ENCODE data around the gene ATP6V0D1. TPM values are rescaled to one million over a fixed set of nuclear protein-coding genes. Genes with fewer than 3 reads are reported as not detected.

The ATP6V0D1 gene
- polyA plus RNA-seq, 1 donor: 93.1 TPM

GRCh38 chr16:67445441-67445912 is 35.5 kb downstream of the ATP6V0D1 start:
- H3K4me3 ChIP-seq (ENCODE audit: low read length): no peak overlapping the region
- H3K4me1 ChIP-seq (ENCODE audit: control insufficient read depth, insufficient read depth, low read length): peaks cover 46% of the 10 kb centered on the region
- H3K27me3 ChIP-seq (ENCODE audit: control insufficient read depth, insufficient read depth, low read length): no peaks in the 10 kb centered on the region
- H3K36me3 ChIP-seq (ENCODE audit: control insufficient read depth, insufficient read depth, low read length): peaks cover 52% of the 10 kb centered on the region
- no peak for DNase-seq
- WGBS (ENCODE audit: insufficient coverage, low lambda C conversion rate): no CpG with 5 or more reads among the region's 3 CpGs
- peaks cover 4% of the 10 kb centered on the region for H3K9me3 ChIP-seq (ENCODE audit: control insufficient read depth, low read depth, low read length)
- no peak overlapping the region for H3K27ac ChIP-seq (ENCODE audit: low read length)

GRCh38 chr16:67445126-67445426 is 35.9 kb downstream of the ATP6V0D1 start:
- no CpG with 5 or more reads among the region's 7 CpGs for WGBS (ENCODE audit: insufficient coverage, low lambda C conversion rate)
- H3K4me3 ChIP-seq (ENCODE audit: low read length): no peak overlapping the region
- peaks cover 46% of the 10 kb centered on the region for H3K4me1 ChIP-seq (ENCODE audit: control insufficient read depth, insufficient read depth, low read length)
- H3K27me3 ChIP-seq (ENCODE audit: control insufficient read depth, insufficient read depth, low read length): no peaks in the 10 kb centered on the region
- H3K36me3 ChIP-seq (ENCODE audit: control insufficient read depth, insufficient read depth, low read length): peaks cover 53% of the 10 kb centered on the region
- no peak for DNase-seq
- H3K27ac ChIP-seq (ENCODE audit: low read length): no peak overlapping the region
- H3K9me3 ChIP-seq (ENCODE audit: control insufficient read depth, low read depth, low read length): peaks cover 4% of the 10 kb centered on the region

GRCh38 chr16:67444259-67445125 is 36.5 kb downstream of the ATP6V0D1 start:
- peaks cover 56% of the 10 kb centered on the region for H3K36me3 ChIP-seq (ENCODE audit: control insufficient read depth, insufficient read depth, low read length)
- DNase-seq: no peak
- H3K27ac ChIP-seq (ENCODE audit: low read length): no peak overlapping the region
- no peaks in the 10 kb centered on the region for H3K27me3 ChIP-seq (ENCODE audit: control insufficient read depth, insufficient read depth, low read length)
- WGBS (ENCODE audit: insufficient coverage, low lambda C conversion rate): 80% methylated on average over 2 of the region's 22 CpGs
- peaks cover 4% of the 10 kb centered on the region for H3K9me3 ChIP-seq (ENCODE audit: control insufficient read depth, low read depth, low read length)
- H3K4me1 ChIP-seq (ENCODE audit: control insufficient read depth, insufficient read depth, low read length): peaks cover 44% of the 10 kb centered on the region
- no peak overlapping the region for H3K4me3 ChIP-seq (ENCODE audit: low read length)

GRCh38 chr16:67443265-67443664 is 37.7 kb downstream of the ATP6V0D1 start:
- no peak for DNase-seq
- Histone ChIP-seq H3K36me3 (ENCODE audit: control insufficient read depth, insufficient read depth, low read length) (peaks cover 64% of the 10 kb centered on the region), H3K27ac (ENCODE audit: low read length) (no peak overlapping the region)

GRCh38 chr16:67442581-67443255 is 38.2 kb downstream of the ATP6V0D1 start:
- H3K27me3 ChIP-seq (ENCODE audit: control insufficient read depth, insufficient read depth, low read length): no peaks in the 10 kb centered on the region
- no peak overlapping the region for H3K27ac ChIP-seq (ENCODE audit: low read length)
- peaks cover 27% of the 10 kb centered on the region for H3K4me1 ChIP-seq (ENCODE audit: control insufficient read depth, insufficient read depth, low read length)
- H3K9me3 ChIP-seq (ENCODE audit: control insufficient read depth, low read depth, low read length): peaks cover 4% of the 10 kb centered on the region
- H3K4me3 ChIP-seq (ENCODE audit: low read length): no peak overlapping the region
- no CpG with 5 or more reads among the region's 13 CpGs for WGBS (ENCODE audit: insufficient coverage, low lambda C conversion rate)
- H3K36me3 ChIP-seq (ENCODE audit: control insufficient read depth, insufficient read depth, low read length): peaks cover 68% of the 10 kb centered on the region
- DNase-seq: no peak

More at GRCh38 chr16:67443265-67443664, 37.7 kb downstream of the ATP6V0D1 start:
- H3K4me3 ChIP-seq (ENCODE audit: low read length): no peak overlapping the region
- peaks cover 32% of the 10 kb centered on the region for H3K4me1 ChIP-seq (ENCODE audit: control insufficient read depth, insufficient read depth, low read length)
- H3K27me3 ChIP-seq (ENCODE audit: control insufficient read depth, insufficient read depth, low read length): no peaks in the 10 kb centered on the region
- no CpG with 5 or more reads among the region's 6 CpGs for WGBS (ENCODE audit: insufficient coverage, low lambda C conversion rate)
- H3K9me3 ChIP-seq (ENCODE audit: control insufficient read depth, low read depth, low read length): peaks cover 4% of the 10 kb centered on the region

- H3K36me3 ChIP-seq (ENCODE audit: control insufficient read depth, insufficient read depth, low read length): peaks cover 70% of the 10 kb centered on the region
These were observed 39.0 kb downstream of the ATP6V0D1 start for GRCh38 chr16:67441907-67442306.

GRCh38 chr16:67441271-67441753 is 39.6 kb downstream of the ATP6V0D1 start:
- Histone ChIP-seq H3K4me3 (ENCODE audit: low read length) (no peak overlapping the region), H3K27me3 (ENCODE audit: control insufficient read depth, insufficient read depth, low read length) (no peaks in the 10 kb centered on the region), H3K36me3 (ENCODE audit: control insufficient read depth, insufficient read depth, low read length) (peaks cover 74% of the 10 kb centered on the region), H3K4me1 (ENCODE audit: control insufficient read depth, insufficient read depth, low read length) (peaks cover 14% of the 10 kb centered on the region), H3K27ac (ENCODE audit: low read length) (no peak overlapping the region), H3K9me3 (ENCODE audit: control insufficient read depth, low read depth, low read length) (no peaks in the 10 kb centered on the region)
- no peak for DNase-seq
- WGBS (ENCODE audit: insufficient coverage, low lambda C conversion rate): no CpG with 5 or more reads among the region's 17 CpGs

More at GRCh38 chr16:67441907-67442306, 39.0 kb downstream of the ATP6V0D1 start:
- no CpG with 5 or more reads among the region's 5 CpGs for WGBS (ENCODE audit: insufficient coverage, low lambda C conversion rate)
- H3K27me3 ChIP-seq (ENCODE audit: control insufficient read depth, insufficient read depth, low read length): no peaks in the 10 kb centered on the region
- H3K4me1 ChIP-seq (ENCODE audit: control insufficient read depth, insufficient read depth, low read length): peaks cover 20% of the 10 kb centered on the region
- no peaks in the 10 kb centered on the region for H3K9me3 ChIP-seq (ENCODE audit: control insufficient read depth, low read depth, low read length)
- H3K4me3 ChIP-seq (ENCODE audit: low read length): no peak overlapping the region
- no peak for DNase-seq
- H3K27ac ChIP-seq (ENCODE audit: low read length): no peak overlapping the region

- no peaks in the 10 kb centered on the region for H3K9me3 ChIP-seq (ENCODE audit: control insufficient read depth, low read depth, low read length)
- no peaks in the 10 kb centered on the region for H3K27me3 ChIP-seq (ENCODE audit: control insufficient read depth, insufficient read depth, low read length)
- H3K36me3 ChIP-seq (ENCODE audit: control insufficient read depth, insufficient read depth, low read length): peaks cover 62% of the 10 kb centered on the region
- no CpG with 5 or more reads among the region's 19 CpGs for WGBS (ENCODE audit: insufficient coverage, low lambda C conversion rate)
- H3K27ac ChIP-seq (ENCODE audit: low read length): no peak overlapping the region
- DNase-seq: no peak
- H3K4me1 ChIP-seq (ENCODE audit: control insufficient read depth, insufficient read depth, low read length): peaks cover 3% of the 10 kb centered on the region
- no peak overlapping the region for H3K4me3 ChIP-seq (ENCODE audit: low read length)
These were observed 42.0 kb downstream of the ATP6V0D1 start for GRCh38 chr16:67438824-67439393.

GRCh38 chr16:67438098-67438791 is 42.7 kb downstream of the ATP6V0D1 start:
- Histone ChIP-seq H3K9me3 (ENCODE audit: control insufficient read depth, low read depth, low read length) (no peaks in the 10 kb centered on the region), H3K36me3 (ENCODE audit: control insufficient read depth, insufficient read depth, low read length) (peaks cover 61% of the 10 kb centered on the region), H3K27me3 (ENCODE audit: control insufficient read depth, insufficient read depth, low read length) (no peaks in the 10 kb centered on the region), H3K4me1 (ENCODE audit: control insufficient read depth, insufficient read depth, low read length) (peaks cover 3% of the 10 kb centered on the region), H3K27ac (ENCODE audit: low read length) (no peak overlapping the region), H3K4me3 (ENCODE audit: low read length) (no peak overlapping the region)
- no peak for DNase-seq
- 95% methylated on average over 4 of the region's 20 CpGs for WGBS (ENCODE audit: insufficient coverage, low lambda C conversion rate)

GRCh38 chr16:67437513-67437912 is 43.4 kb downstream of the ATP6V0D1 start:
- DNase-seq: no peak
- Histone ChIP-seq H3K4me3 (ENCODE audit: low read length) (no peak overlapping the region), H3K4me1 (ENCODE audit: control insufficient read depth, insufficient read depth, low read length) (peaks cover 3% of the 10 kb centered on the region), H3K9me3 (ENCODE audit: control insufficient read depth, low read depth, low read length) (no peaks in the 10 kb centered on the region), H3K27ac (ENCODE audit: low read length) (no peak overlapping the region), H3K36me3 (ENCODE audit: control insufficient read depth, insufficient read depth, low read length) (peaks cover 54% of the 10 kb centered on the region), H3K27me3 (ENCODE audit: control insufficient read depth, insufficient read depth, low read length) (no peaks in the 10 kb centered on the region)
- WGBS (ENCODE audit: insufficient coverage, low lambda C conversion rate): no CpG with 5 or more reads among the region's 4 CpGs

Measured in large intestine (tissue), 3 donors.